ENCODE results near the gene WASF3.

DNA sequence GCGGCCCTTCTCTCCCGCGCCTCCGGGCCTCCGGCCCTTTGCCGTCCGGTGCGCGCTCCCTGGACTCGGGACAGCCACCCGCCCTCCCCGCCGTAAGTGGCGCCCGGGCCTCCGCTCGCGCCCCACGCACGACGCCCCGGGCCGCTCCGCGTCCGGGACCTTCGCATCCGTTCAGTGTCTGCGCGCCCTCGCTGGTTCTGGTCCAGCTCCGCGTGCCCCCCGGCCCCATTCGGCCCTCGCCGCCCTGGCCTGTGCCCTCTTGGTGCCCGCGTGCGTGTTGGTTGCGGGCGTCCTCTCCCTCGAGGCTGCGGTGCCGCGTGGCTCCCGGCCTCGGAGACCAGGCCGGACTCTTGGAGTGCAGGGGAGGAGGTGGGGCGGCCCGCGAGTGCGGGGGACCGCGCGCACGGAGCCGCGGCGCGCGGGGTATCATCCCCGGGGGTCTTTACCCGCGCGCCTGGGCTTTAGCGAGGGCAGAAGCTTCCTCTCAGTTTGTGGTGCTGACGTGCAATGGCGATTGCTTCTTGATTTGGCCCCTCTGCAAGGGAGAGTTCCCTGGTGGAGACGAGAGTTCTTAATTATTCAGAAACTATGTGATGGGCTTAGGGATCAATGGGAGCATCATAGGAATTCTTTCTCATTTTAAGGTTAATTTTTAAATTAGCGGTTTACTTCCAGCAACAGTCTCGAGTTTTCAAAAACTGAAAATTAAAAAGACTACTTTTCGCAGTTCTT, 757 bp downstream of the WASF3 start:
- no peak for TF ChIP-seq POLR2A (IDR thresholded peaks at IDR 0.05)
- no peak for TF ChIP-seq CTCF (IDR thresholded peaks at IDR 0.05)
- TF ChIP-seq EP300 (IDR thresholded peaks at IDR 0.05) = no peak
